COR-L47 (cell line): ENCODE data around the gene ADGRA1.
"Not testable (repeated sequence)": the region's sequence is repeated elsewhere in the genome, so short reads cannot be mapped to it uniquely, and the experiment has no call there.

Source experiments
- DNase-seq: peaks from one replicate; lab custom pipeline; 2025; lab: John Stamatoyannopoulos, UW

Gene ADGRA1

DNA sequence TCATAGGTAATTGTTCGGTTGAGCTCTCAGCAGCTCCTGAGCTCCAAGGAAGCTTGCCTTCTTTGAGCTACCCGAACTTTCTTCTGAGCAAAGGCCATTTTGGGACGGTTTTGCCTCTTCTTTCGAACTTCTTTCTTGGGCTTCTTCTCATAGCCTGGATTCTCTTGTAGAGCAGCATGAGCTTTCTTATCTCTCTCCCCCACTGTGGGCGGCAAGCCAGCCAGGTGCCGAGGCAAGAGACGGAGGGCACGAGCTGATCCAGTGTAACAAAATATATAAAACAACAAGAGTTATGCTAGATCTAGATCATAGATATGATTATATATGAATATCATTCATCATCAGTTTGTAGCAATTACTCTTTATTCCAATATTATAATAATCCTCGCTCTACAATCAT is 55.8 kb downstream of the ADGRA1 start:
- no peak for DNase-seq

DNA sequence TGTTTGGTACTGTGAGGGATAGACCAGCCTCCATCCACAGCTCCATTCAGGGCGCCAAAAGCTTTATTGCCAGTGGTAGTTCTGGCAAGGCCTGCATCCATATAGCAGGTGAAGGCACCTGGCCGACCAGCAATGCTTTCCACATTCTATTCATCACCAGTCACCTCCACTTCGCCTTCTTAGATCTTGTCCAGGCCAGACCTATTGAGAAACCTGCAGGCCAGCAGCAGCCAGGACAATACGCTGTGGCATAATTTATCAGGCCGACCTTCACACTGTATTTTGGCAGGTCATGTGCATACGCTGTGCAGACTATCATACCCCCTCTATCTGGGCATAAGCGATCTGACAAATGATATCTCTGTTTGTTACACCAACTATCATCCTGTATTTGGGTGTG is 57.0 kb downstream of the ADGRA1 start:
- no peak for DNase-seq

DNA sequence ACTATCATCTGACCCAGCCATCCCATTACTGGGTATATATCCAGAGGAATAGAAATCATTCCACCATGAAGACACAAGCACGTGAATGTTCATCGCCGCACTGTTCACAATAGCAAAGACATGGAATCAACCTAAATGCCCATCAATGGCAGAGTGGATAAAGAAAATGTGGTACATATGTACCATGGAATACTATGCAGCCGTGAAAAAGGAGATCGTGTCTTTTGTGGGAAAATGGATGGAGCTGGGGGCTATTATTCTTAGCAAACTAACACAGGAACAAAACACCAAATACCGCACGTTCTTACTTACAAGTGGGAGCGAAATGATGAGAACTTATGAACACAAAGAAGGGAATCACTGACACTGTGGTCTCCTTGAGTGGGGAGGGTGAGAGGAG is 62.5 kb downstream of the ADGRA1 start:
- no peak for DNase-seq

DNA sequence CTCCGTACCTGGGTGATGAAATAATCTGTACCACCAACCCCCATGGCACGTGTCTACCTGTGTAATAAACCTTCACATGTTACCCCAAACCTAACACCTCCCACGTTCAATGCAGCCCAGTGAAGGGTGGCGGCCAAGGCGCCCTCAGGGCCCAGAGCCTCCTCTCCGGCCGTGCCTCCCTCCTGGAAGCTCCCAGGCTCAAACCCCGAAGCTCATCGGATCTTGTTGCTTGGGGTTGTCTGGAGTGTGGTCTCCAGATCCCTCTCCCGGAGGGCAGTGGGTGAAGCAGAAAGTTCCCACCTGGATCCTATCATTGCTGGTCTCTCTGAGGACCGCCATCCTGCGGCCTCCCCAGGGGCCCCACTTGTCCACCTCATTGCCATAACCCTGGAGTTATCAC is 62.9 kb downstream of the ADGRA1 start:
- no peak for DNase-seq

DNA sequence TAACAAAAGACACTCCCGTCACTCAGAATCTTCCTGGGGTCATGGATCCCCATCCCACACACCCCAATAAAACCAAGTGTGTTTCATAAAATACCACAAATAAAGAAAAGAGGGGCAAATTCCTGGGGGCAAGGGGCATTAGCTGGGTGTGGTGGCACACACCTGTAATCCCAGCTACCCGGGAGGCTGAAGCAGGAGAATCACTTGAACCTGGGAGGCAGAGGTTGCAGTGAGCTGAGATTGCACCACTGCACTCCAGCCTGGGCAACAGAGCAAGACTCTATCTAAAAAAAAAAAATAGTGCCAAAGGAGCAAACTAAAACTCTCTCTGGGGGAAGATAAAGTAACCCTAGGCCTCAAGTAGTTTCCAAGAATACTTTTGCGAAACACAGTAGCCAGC is 63.3 kb downstream of the ADGRA1 start:
- not testable (repeated sequence) for DNase-seq

DNA sequence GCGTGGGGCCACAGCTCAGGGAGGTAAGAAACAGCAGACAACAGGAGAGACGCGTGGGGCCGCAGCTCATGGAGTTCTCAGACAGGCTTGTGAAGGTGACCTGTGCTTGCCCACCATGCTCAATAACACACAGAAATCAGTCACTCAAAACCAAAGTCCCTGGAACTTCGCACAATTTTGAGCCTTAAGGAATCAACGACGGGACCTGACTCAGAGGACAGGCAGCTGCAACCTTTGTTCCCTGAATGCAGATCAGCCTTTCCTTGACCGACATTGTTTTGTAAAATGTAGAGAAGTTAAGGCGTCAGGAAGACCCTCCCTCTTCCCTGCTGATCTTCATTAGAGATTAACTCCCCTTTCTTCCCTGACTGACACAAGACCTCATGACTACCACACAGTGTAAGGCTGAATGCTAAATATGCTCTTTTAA is 63.8 kb downstream of the ADGRA1 start:
- no peak for DNase-seq

DNA sequence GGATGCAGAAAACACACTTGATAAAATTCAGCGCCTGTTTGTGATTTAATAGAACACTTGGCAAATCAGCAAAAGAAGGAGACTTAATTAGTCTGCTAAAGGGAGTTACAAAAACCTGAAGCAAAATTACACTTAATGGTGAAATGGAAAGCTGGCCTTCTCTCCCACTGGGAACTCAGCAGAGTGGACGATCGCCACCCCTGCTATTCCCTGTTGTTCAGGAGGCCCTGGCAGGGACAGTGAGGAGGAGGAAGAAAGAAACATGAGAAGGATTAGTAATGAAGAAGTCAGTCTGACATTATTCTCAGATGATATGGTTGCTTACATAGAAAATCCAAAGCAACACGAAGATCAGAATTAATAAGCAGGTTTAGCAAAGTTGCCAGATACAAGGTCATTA is 66.7 kb downstream of the ADGRA1 start:
- DNase-seq = no peak

DNA sequence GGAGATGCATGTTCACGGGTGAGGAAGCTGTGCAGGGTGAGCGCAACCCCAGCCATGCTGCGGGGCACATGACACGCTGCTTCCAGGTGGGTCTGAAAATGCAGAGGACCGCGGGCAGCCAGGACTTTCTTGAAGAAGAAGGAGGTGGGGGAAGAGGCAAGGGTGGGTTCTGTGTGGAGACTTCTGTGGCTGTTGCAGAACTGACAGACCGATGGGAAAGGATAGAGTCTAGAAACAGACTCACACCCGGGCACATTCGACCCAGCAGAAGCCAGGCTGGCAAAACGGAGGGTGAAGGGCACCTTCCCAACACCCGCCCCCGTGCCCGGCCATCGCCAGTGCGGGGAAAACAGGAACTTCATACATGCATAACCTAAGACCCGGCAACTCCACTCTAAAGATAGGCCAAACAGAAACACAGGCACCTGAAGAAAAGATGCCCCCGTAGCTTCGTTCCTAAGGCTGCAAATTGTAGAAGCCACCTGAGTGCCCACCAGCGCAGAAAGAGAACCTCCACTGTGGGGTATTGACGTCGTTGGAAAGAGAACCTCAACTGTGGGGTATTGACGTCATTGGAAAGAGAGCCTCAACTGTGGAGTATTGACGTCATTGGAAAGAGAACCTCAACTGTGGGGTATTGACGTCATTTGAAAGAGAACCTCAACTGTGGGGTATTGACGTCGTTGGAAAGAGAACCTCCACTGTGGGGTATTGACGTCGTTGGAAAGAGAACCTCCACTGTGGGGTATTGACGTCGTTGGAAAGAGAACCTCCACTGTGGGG is 67.5 kb downstream of the ADGRA1 start:
- DNase-seq = no peak

DNA sequence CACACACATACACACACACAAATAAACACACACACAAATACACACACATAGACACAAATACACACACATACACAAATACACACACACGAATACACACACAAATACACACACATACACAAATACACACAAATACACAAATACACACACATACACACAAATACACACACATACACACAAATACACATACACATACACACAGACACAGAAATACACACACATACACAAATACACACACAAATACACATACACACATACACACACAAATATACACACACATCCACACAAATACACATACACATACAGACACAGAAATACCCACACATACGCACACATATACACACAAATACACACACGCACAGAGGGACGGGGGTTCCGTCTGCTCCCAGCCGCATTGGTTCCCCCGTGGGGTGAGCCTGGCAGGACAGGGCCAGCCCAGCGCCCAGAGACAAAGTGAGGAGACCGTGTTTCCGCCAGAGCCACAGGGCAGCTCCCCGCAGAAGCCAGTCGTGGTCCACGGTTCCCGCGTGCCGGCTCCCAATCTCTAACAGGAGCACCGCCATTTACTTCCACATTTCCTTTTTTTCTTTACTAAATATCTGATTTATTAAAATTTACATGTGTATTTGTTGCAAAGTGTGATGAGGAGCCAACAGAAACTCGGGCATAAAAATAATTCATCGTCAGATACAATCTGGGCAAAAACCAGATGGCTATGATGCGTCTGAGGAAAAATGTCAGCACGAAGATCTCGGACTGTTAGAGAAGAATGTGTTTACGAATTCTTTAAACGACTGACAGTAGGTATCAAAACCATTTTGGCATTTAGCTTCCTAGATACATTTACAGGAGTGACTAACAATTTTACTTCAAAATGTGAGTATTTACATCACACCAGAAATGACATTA is 69.2 kb downstream of the ADGRA1 start:
- DNase-seq = no peak

DNA sequence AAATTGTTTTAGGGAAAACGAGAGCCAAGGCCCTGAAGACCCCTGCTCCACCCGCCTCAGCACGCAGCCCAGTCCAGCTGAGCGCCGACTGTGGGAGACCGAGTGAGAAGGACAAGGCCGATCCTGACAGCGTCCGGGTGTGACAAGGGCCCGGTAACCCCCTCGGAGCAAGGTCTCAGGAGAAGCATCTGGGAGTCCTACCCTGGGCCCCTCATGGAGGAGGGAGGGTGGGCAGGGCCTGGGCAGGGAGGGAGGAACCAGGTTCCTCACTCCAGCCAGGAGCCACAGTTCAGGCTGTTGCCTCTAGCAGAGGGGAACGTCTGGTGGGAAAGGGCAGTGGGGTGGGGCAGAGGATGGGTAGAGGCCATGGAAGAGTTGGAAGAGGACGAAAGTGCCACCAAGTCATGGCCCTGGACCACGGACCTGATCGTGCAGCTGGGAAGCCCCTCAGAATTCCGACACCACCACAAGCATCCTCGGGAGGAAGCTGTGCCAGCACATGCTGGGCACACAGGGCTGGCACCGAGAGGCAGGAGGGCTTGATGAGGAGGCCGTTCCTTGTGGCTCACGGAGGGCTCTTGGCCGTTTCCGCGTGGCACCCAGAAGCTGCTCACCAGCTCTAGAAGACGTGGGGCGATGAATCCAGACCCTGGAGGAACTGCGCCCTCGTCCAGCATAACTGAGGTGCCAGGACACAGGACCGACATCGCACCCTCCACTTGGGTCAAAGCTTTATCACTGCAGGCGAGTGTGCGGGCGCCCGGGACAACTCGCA is 70.1 kb downstream of the ADGRA1 start:
- DNase-seq = no peak

DNA sequence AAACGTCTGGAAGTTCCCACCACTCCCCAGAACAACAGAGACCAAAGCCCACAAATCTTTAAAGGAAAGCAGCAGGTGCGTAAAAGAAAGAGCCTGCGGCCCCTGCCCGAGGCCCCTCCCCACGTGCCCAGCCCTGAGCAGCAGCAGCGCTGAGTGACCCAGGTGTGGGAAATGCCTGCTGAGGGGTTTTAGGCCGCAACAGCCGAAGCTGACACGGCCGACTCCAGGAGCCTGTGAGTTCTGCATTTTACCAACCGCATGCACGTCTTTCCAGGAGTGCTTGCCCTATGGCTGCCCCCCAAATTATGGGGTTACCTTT is 70.7 kb downstream of the ADGRA1 start:
- DNase-seq = no peak

DNA sequence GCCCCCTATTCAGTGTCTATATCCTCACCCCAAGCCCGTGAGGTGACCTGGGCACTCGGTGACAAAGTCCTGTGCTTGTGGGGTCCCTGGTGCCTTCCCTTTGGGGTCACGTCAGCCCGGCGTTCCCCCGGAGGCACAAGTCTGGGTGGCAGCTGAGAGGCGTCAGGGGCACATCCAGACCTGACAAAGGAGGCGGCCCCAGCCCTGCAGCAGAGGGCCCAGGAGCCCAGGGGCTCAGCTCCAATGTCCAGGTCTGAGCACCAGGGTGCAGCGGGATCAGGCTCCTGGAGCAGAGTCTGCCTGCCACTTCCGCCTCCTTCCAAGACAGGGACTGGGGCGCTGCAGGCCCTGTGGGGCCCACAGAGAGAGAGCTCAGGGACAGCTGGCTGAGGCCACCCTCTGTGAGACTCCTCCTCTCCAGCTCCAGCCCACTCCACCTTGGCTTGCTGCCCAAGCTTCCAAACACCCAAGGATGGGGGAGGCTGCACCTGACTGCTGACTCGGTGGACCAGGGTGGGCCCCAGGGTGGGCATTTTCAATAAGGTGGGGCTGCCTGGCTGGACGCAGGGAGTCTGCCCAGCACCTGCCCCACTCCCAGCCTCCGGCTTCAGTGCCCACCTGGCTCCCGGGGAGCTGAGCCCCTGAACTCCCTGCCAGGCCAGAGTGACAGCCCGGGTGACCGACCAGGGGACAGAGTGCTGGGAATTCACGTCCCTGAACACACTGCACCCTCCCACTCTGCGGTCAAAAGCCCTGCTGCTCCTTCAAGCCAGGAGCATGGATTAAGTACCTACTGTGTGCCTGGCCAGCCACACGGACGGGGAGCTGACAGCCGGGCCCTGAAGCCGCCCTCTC is 71.3 kb downstream of the ADGRA1 start:
- DNase-seq = peak; percentile 23

DNA sequence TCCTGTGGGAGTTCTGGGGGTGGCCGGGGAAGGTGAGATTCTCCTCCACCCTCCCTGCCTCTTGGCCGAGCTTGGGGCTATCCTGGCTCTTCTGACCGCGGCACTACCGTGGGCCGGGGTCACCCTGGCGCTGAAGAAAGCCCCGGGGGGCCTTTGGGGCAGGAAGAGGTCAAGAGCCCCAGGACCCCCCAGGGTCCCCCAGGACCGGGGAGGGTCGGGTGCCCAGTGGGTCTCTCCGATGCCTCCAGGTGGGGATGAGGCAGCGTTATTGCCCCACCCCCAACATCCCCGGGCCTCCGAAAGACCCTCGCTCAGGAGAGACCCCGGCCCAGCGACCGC is 71.9 kb downstream of the ADGRA1 start:
- no peak for DNase-seq

DNA sequence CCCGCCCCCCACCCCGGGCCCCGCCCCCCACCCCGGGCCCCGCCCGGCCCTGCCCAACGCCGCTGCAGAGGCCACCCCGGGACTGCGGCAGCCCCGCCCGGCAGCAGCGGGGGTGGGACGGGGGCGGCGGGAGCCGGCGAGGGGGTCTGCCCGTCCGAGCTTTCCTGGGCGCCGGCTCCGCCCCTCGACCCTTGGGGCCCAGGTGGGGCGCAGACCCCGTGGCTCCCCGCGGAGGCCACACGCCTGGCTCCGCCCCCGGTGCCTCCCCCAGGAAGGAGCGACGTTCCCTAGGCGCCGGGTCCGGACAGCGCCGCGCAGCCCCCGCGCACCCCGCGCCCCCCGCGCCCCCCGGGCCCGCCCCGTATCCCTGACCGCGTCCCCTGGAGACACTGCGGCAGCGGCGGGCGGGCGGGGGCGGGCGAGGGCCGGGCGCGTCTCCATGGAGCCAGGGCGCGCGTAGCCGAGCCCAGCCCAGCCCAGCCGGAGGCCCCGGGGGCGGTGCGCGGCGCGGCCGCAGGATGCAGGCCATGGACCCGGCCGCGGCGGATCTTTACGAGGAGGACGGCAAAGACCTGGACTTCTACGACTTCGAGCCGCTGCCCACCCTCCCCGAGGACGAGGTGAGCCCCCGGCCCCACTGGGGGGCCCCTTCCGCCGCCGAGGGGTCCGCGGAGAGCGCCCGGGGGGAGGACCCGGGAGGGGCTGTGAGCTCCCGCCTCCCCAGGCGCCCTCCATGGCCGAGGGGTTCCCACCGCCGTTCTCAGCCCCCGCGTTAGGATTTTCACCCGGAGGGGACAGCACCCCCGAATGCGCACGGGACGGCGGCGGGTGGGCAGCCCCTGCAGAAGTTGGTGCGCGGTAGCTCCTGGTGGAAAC is 72.5 kb downstream of the ADGRA1 start, which contains the start of gene KNDC1:
Gene KNDC1 (plus strand): TSS at position 270 of the 876 bp plus-strand sequence. CDS start 249 bp downstream, at position 519.
- no peak for DNase-seq

DNA sequence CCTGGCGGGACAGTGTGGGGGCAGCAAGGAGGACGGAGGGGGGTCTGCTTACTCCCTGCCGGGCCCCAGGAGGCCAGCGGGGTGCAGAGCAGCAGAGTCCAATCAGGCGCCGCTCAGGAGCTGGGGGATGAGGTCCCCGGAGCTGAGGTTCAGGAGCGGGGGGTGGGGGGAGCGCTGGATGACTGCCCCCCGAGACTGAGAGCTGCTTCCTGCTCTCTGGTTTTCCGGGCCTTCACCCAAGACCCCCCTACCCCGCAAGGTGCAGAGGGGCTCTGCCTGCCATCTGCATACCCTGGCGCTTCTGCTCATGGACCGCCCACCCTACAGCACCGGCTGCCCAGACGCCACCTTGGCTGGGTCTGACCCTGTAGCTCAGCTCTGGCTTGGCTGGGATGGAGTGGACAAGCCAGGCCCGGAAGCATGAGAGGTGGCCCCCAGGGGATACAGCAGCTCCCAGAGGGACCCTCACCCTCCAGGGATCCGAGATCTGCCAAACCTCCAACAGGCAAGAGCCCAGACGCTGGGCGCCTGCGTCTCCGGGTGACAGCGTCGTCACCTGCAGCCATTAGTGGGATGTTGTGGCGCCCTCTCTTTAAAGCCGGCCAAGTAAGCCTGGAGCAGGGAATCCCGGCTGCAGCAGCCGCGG is 73.2 kb downstream of the ADGRA1 start:
- DNase-seq = no peak

DNA sequence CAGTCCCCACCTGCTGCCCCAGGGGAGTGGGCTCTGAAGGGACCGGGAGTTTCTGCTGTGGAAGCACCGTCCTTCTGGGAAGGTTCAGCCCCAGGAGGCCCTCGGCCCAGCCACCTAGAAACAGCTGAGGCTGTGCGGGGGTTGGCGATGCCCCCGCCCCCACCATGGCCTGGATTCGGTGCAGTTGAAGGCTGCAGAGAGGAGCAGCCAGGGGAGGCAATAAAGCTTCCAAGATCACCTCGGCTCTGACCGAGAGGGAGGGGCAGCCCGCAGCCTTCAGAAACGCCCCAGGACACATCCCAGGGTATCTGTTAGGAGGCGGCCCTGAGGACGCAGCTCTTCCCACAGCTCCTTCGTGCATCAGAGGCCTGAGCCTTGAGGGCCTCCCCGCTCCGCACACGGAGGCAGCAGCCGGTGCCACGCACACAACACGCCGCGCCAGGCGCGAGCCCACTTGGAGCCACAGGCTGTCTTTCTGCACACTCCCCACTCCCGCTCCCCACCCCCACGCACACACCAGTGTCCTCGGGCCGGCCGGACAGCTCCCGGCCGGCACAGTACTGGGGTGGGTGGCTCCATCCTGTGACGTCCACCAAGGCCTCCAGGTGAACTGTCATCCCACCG is 73.9 kb downstream of the ADGRA1 start:
- DNase-seq = no peak

DNA sequence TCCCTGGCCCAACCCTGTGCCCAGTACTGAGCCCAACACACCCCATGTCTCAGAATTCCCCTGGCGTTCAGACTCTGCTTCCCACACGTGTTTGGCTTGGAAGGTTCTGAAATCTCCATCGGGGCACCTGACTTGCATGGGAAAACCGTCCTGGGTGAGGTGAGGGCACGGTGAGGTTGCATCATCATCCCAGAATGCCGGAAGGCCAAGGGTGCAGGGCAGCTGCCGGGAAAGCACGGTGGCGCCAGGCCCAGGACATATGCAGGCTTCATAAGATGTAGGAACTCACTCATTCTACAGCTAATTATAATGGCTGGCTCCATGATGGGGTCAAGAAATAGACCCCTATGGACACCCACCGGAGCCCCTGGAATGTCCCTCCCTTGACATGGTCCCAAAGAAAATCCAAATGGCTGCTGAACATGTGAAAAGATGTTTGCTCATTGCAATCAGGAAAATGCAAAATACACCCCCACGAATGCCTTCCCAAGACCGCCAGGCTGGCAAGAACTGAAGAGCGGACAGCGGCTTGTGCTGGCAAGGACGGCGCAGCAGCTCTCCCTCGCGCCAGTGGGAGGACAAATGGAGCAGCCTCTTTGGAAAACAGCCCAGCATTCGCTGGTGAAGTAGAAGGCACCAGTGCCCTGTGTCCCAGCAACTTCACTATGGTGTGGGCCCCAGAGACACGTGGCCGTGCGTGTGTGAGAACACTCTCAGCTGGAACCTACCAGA is 74.6 kb downstream of the ADGRA1 start:
- DNase-seq = no peak

DNA sequence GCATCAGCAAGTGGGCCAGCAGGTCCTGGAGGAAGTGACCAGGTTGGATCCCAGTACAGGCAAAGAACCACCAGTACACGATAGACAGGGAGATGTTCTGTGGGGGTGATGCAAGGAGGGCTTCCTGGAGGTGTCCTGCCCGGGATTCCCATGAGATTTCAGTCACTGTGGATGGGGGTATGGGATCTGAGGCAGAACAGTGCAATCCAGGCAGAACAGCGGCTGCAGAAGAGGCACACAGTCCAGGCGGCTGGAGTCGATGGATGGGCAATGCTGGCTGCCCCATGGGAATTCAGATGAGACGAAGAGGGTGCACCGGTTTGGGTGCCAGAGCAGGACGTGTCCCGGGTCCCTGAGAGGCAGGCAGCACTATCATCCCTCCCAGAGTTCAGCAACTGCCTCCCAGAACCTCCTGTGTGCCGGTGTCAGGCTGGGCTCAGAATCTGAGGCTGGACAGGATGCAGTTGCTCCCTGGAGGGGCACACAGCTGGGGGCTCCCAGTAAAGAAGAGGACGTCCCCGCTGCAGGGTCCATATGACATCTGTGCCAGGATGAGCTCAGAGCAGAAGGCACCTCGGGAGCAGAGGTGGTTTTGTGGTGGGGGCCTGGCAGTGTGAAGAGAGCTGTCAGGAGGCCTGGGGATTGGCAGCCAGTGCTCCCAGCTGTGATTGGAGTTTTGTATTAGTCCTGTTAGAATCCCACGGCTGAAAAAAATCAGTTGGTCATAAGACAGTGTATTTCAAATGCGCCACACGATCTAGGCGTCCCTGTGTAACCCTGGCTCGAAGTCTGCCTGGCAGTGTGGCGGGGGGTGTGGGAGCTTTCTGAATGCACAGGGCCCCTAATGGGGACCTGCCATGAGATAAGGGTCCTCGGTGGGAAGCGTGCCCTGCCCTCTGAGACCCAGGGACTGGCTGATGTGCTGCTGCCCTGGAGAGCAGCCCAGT is 75.5 kb downstream of the ADGRA1 start:
- no peak for DNase-seq
